Trophoblast cell (in vitro differentiated cells and primary cell): ENCODE measurements around the gene AFTPH.

Source experiments
- DNase-seq, 2 donors: peaks; one replicate each; pipeline ENCODE4 v3.0.0-alpha.2; 2016
- H2AFZ ChIP-seq: 2 replicates; pipeline ENCODE4 v1.6.1; 2013; ENCODE audit warnings: low read length, moderate library complexity, mild to moderate bottlenecking; ENCODE audit not compliant: insufficient read depth, poor library complexity
- H2AK5ac ChIP-seq: 2 replicates; pipeline ENCODE4 v1.6.1; 2013; ENCODE audit warnings: mild to moderate bottlenecking, low read length
- H2BK120ac ChIP-seq: 2 replicates; pipeline ENCODE4 v1.6.1; 2013; ENCODE audit warnings: low read length, mild to moderate bottlenecking, moderate library complexity; ENCODE audit not compliant: insufficient read depth, poor library complexity
- H2BK12ac ChIP-seq: 2 replicates; pipeline ENCODE4 v1.6.1; 2013; ENCODE audit warnings: mild to moderate bottlenecking, low read length, moderate library complexity
- H2BK5ac ChIP-seq: 2 replicates; pipeline ENCODE4 v1.6.1; 2013; ENCODE audit warnings: low read length, low read depth, moderate library complexity, mild to moderate bottlenecking; ENCODE audit not compliant: poor library complexity
- H3K14ac ChIP-seq: 2 replicates; pipeline ENCODE4 v1.6.1; 2013; ENCODE audit warnings: mild to moderate bottlenecking, low read length
- H3K18ac ChIP-seq: 2 replicates; pipeline ENCODE4 v1.6.1; 2013; ENCODE audit warnings: mild to moderate bottlenecking, low read length
- H3K23ac ChIP-seq: 2 replicates; pipeline ENCODE4 v1.6.1; 2013; ENCODE audit warnings: low read length
- H3K27ac ChIP-seq: 2 replicates; pipeline ENCODE4 v1.5.1; 2013; ENCODE audit warnings: low read depth, mild to moderate bottlenecking, inconsistent platforms, low read length, moderate library complexity
- H3K27me3 ChIP-seq: 2 replicates; pipeline ENCODE4 v1.6.1; 2013; ENCODE audit warnings: inconsistent platforms, mild to moderate bottlenecking, low read length, moderate library complexity; ENCODE audit not compliant: insufficient read depth
- H3K36me3 ChIP-seq, 2 experiments: 1 replicate in 1 of 2; 2 replicates in 1 of 2; pipeline ENCODE4 v1.6.1; 2013; ENCODE audit warnings: low read length in 2 of 2, mild to moderate bottlenecking in 2 of 2, moderate library complexity in 1 of 2; ENCODE audit not compliant: insufficient read depth in 2 of 2, control insufficient read depth in 1 of 2
- H3K4ac ChIP-seq: 2 replicates; pipeline ENCODE4 v1.6.1; 2013; ENCODE audit warnings: low read depth, mild to moderate bottlenecking, low read length, moderate library complexity
- H3K4me1 ChIP-seq, 2 experiments: 1 replicate in 1 of 2; 2 replicates in 1 of 2; pipeline ENCODE4 v1.6.1; 2013; ENCODE audit warnings: low read length in 2 of 2, mild to moderate bottlenecking in 2 of 2, moderate library complexity in 1 of 2; ENCODE audit not compliant: insufficient read depth in 2 of 2, control insufficient read depth in 1 of 2
- H3K4me2 ChIP-seq: 2 replicates; pipeline ENCODE4 v1.6.1; 2013; ENCODE audit warnings: inconsistent platforms, mild to moderate bottlenecking, low read length, moderate library complexity
- H3K4me3 ChIP-seq: 2 replicates; pipeline ENCODE4 v1.5.1; 2013; ENCODE audit warnings: mild to moderate bottlenecking, low read depth, low read length, inconsistent platforms
- H3K79me1 ChIP-seq: one replicate; pipeline ENCODE4 v1.6.1; 2013; ENCODE audit warnings: low read length
- H3K79me2 ChIP-seq: 2 replicates; pipeline ENCODE4 v1.6.1; 2013; ENCODE audit warnings: low read length, mild to moderate bottlenecking; ENCODE audit not compliant: control insufficient read depth, insufficient read depth, poor library complexity
- H3K9ac ChIP-seq: 2 replicates; pipeline ENCODE4 v1.6.1; 2013; ENCODE audit warnings: mild to moderate bottlenecking, low read length
- H3K9me3 ChIP-seq: 2 replicates; pipeline ENCODE4 v1.6.1; 2013; ENCODE audit warnings: low read depth, mild to moderate bottlenecking, control low read depth, inconsistent platforms, low read length; ENCODE audit not compliant: insufficient read depth
- H4K12ac ChIP-seq: 2 replicates; pipeline ENCODE4 v1.6.1; 2013; ENCODE audit warnings: low read depth, mild to moderate bottlenecking, low read length, moderate library complexity
- H4K8ac ChIP-seq: 2 replicates; pipeline ENCODE4 v1.6.1; 2013; ENCODE audit warnings: low read depth, mild to moderate bottlenecking, low read length, moderate library complexity
- H4K91ac ChIP-seq: one replicate; pipeline ENCODE4 v1.6.1; 2013; ENCODE audit warnings: low read depth, mild to moderate bottlenecking, low read length, moderate library complexity
- WGBS: extraction: QIAGEN DNeasy Blood & Tissue Kit; methylation state at CpG from one replicate; pipeline ENCODE4 v1.1.7; 2013; ENCODE audit warnings: missing lambda C conversion rate; ENCODE audit not compliant: insufficient read length, insufficient coverage; ENCODE audit errors: extremely low coverage; 5-methylcytosine and 5-hydroxymethylcytosine counted together

The AFTPH gene

GRCh38 chr2:64593035-64593655, 69.0 kb downstream of the AFTPH start:
- Histone ChIP-seq H3K4me2 (no peak overlapping the region), H3K36me3 (peaks cover 0 to 2% of the 10 kb centered on the region in 2 experiments)
- WGBS = no CpG with 5 or more reads among the region's 4 CpGs

GRCh38 chr2:64594226-64594989, 70.3 kb downstream of the AFTPH start:
- no peak overlapping the region for H2BK120ac ChIP-seq
- no peak overlapping the region for H3K4me2 ChIP-seq
- H3K18ac ChIP-seq = no peak overlapping the region
- no peak overlapping the region for H4K12ac ChIP-seq
- no peaks in the 10 kb centered on the region for H3K9me3 ChIP-seq
- H3K27me3 ChIP-seq = no peaks in the 10 kb centered on the region
- H3K4ac ChIP-seq = no peak overlapping the region
- H3K4me3 ChIP-seq = no peak overlapping the region
- no peak overlapping the region for H3K27ac ChIP-seq
- no peak for DNase-seq
- no peaks in the 10 kb centered on the region for H3K79me1 ChIP-seq
- no peak overlapping the region for H3K23ac ChIP-seq
- no peak overlapping the region for H2AK5ac ChIP-seq
- WGBS = no CpG with 5 or more reads among the region's 7 CpGs
- peaks cover 0 to under 1% of the 10 kb centered on the region in 2 experiments for H3K4me1 ChIP-seq
- no peak overlapping the region for H3K14ac ChIP-seq
- H3K36me3 ChIP-seq = peaks cover 0 to 2% of the 10 kb centered on the region in 2 experiments
- H2BK5ac ChIP-seq = no peak overlapping the region
- no peaks in the 10 kb centered on the region for H3K79me2 ChIP-seq
- H3K9ac ChIP-seq = no peak overlapping the region
- no peak overlapping the region for H4K8ac ChIP-seq
- H2BK12ac ChIP-seq = no peak overlapping the region
- H2AFZ ChIP-seq = no peak overlapping the region
- H4K91ac ChIP-seq = no peak overlapping the region

More at GRCh38 chr2:64593035-64593655, 69.0 kb downstream of the AFTPH start:
- H3K9ac ChIP-seq = no peak overlapping the region
- H3K23ac ChIP-seq = no peak overlapping the region
- H3K4me3 ChIP-seq = no peak overlapping the region
- H2AK5ac ChIP-seq = no peak overlapping the region
- no peak overlapping the region for H3K18ac ChIP-seq
- no peak overlapping the region for H2BK5ac ChIP-seq
- no peak overlapping the region for H4K12ac ChIP-seq
- no peak overlapping the region for H2BK120ac ChIP-seq
- no peak overlapping the region for H2AFZ ChIP-seq
- no peak overlapping the region for H3K14ac ChIP-seq
- H3K9me3 ChIP-seq = no peaks in the 10 kb centered on the region
- no peak overlapping the region for H4K8ac ChIP-seq
- no peaks in the 10 kb centered on the region for H3K79me1 ChIP-seq
- DNase-seq = peak in 1 of 2 donors; percentile 7
- H3K27ac ChIP-seq = no peak overlapping the region
- no peaks in the 10 kb centered on the region for H3K79me2 ChIP-seq
- H4K91ac ChIP-seq = no peak overlapping the region
- H3K27me3 ChIP-seq = no peaks in the 10 kb centered on the region
- no peak overlapping the region for H3K4ac ChIP-seq
- no peak overlapping the region for H2BK12ac ChIP-seq
- H3K4me1 ChIP-seq = no peaks in the 10 kb centered on the region

- no peak overlapping the region for H3K4me2 ChIP-seq
- no peak overlapping the region for H3K18ac ChIP-seq
- peak in 1 of 2 donors; percentile 29 for DNase-seq
- H4K12ac ChIP-seq = no peak overlapping the region
- no peaks in the 10 kb centered on the region for H3K79me1 ChIP-seq
- no peak overlapping the region for H3K4ac ChIP-seq
- H2BK120ac ChIP-seq = no peak overlapping the region
- H3K79me2 ChIP-seq = no peaks in the 10 kb centered on the region
- H4K91ac ChIP-seq = no peak overlapping the region
- peaks cover 0 to 2% of the 10 kb centered on the region in 2 experiments for H3K36me3 ChIP-seq
- no peak overlapping the region for H2BK12ac ChIP-seq
- no peak overlapping the region for H4K8ac ChIP-seq
- H3K9ac ChIP-seq = no peak overlapping the region
- no peak overlapping the region for H3K23ac ChIP-seq
- peaks cover 0 to 3% of the 10 kb centered on the region in 2 experiments for H3K4me1 ChIP-seq
- no peak overlapping the region for H2AK5ac ChIP-seq
- no peaks in the 10 kb centered on the region for H3K27me3 ChIP-seq
- no CpG with 5 or more reads among the region's 4 CpGs for WGBS
- no peaks in the 10 kb centered on the region for H3K9me3 ChIP-seq
- H2BK5ac ChIP-seq = no peak overlapping the region
- no peak overlapping the region for H2AFZ ChIP-seq
- H3K14ac ChIP-seq = no peak overlapping the region
- no peak overlapping the region for H3K27ac ChIP-seq
- H3K4me3 ChIP-seq = no peak overlapping the region
These were observed 71.5 kb downstream of the AFTPH start for GRCh38 chr2:64595397-64596176.

GRCh38 chr2:64598226-64598625, 74.1 kb downstream of the AFTPH start:
- no peak overlapping the region for H2BK120ac ChIP-seq
- no peaks in the 10 kb centered on the region for H3K36me3 ChIP-seq
- no peak overlapping the region for H4K12ac ChIP-seq
- no peak overlapping the region for H3K9ac ChIP-seq
- no peak overlapping the region for H2AFZ ChIP-seq
- no peak overlapping the region for H3K18ac ChIP-seq
- WGBS = no CpG with 5 or more reads among the region's 6 CpGs
- no peak overlapping the region for H4K8ac ChIP-seq
- H3K14ac ChIP-seq = no peak overlapping the region
- no peaks in the 10 kb centered on the region for H3K9me3 ChIP-seq
- H3K4me3 ChIP-seq = no peak overlapping the region
- DNase-seq = no peak
- no peaks in the 10 kb centered on the region for H3K79me2 ChIP-seq
- no peak overlapping the region for H2AK5ac ChIP-seq
- H3K27ac ChIP-seq = no peak overlapping the region
- no peaks in the 10 kb centered on the region for H3K27me3 ChIP-seq
- no peak overlapping the region for H2BK12ac ChIP-seq
- H3K4me1 ChIP-seq = peaks cover 0 to 3% of the 10 kb centered on the region in 2 experiments
- H3K4me2 ChIP-seq = no peak overlapping the region
- H3K79me1 ChIP-seq = no peaks in the 10 kb centered on the region
- H2BK5ac ChIP-seq = no peak overlapping the region
- H3K4ac ChIP-seq = no peak overlapping the region
- no peak overlapping the region for H4K91ac ChIP-seq
- no peak overlapping the region for H3K23ac ChIP-seq
